T-helper 2 cell (primary cell): ENCODE measurements around the gene TADA2B.

Experiments
- DNase-seq, 5 experiments: peaks; one replicate each; pipeline versions ENCODE4 v3.0.0 to v3.0.0-alpha.2; 2012 to 2022

TADA2B gene

DNA sequence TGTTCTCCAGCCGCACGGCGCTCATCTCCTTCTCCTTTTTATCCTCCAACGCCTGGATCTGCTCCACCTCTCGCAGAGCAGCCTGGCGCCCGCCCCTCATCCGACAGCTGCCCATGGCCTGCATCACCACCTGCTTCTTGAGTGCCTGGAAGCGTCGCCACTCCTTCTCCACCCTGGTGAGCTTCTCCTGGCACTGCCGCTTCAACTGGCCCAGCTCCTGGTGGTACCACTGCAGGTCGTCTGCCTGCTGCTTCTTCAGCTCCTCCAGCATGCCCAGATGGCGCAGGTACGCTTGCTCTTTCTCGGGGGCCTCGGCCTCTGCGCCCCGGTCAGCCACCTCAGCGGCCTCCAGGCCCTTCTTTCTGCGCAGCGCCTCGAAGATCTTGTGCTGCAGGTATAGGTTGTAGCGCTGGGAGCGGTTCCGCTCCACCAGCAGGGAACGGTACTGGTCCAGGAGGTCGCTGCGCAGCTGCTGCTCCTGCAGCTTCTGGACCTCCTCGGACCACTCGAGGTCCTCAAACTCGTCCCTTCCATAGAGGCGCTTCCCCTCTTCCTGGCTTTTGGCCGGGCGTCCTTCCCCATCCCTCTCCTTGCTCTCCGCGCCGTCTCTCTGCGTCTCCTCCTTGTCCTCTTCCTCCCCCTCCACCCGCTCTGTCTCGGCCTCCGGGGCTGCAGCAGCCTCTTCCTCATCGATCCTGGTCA, 1.2 kb upstream of the TADA2B start:
- DNase-seq: no peak

GRCh38 chr4:7042503-7043283, 479 bp upstream of the TADA2B start:
- DNase-seq: peak; percentile 77 to 93 (median 88)

- no peak for DNase-seq
Measured at GRCh38 chr4:7044137-7044930, 1.2 kb downstream of the TADA2B start.

- no peak for DNase-seq
Measured at GRCh38 chr4:7045553-7045952, 2.4 kb downstream of the TADA2B start.

- no peak for DNase-seq
Measured at GRCh38 chr4:7045961-7046921, 3.1 kb downstream of the TADA2B start.

DNA sequence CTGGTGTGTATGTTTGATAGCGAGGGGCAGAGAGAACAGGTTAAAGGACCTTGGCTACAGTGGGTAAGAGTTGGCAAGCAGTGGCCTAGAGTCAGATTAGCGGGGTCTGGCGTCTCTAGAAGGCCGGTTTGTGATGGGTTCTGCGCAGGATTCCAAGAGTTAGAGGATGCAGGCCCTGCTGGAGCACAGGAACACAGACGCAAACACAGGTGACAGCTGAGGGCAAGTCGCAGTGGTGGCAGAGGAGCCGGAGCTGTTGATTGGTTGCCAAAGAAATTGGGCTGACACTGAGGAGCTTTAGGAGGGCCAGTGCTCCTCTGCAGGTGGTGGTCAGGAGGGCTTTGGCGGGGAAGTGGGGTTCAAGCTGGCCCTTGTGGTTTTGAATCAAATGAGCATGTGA, 3.8 kb downstream of the TADA2B start:
- DNase-seq: no peak

DNA sequence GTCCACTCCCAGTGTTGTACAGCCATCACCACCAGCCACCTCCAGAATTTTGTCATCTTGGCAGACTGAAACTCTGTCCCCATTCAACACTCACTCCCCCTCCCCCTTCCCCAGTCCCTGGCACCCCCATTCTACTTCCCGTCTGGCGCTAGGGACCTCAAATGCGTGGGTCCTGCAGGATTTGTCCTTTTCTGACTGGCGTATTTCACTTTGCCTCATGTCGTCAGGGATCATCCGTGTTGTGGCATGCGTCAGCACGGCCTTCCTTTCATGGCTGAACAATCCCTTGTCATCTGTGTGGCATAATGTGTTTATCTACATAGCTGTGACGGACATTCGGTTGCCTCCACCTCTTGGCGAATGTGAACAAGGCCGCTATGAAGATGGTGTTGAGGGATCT, 5.5 kb downstream of the TADA2B start:
- no peak for DNase-seq

GRCh38 chr4:7049295-7049694, 6.1 kb downstream of the TADA2B start:
- no peak for DNase-seq

GRCh38 chr4:7049739-7050138, 6.6 kb downstream of the TADA2B start:
- DNase-seq: no peak

GRCh38 chr4:7050481-7051143, 7.4 kb downstream of the TADA2B start:
- DNase-seq: no peak

DNA sequence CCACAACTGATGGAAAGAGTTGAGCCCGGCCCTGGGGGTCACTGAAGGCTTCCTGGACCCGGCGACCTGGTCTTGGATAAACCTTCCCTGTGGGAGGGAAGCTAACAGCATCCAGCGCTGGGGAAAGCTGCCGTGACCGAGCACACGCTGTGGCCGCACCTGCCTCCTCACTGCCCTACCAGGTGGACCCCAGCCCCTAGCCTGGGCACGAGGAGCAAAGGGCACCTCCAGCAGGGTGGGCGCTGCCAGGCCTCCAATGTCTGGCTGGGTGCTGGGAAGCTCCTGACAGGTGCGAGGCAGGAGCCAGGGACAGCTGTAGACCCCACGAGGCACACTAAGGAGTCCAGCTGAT, 7.9 kb downstream of the TADA2B start:
- no peak for DNase-seq

DNA sequence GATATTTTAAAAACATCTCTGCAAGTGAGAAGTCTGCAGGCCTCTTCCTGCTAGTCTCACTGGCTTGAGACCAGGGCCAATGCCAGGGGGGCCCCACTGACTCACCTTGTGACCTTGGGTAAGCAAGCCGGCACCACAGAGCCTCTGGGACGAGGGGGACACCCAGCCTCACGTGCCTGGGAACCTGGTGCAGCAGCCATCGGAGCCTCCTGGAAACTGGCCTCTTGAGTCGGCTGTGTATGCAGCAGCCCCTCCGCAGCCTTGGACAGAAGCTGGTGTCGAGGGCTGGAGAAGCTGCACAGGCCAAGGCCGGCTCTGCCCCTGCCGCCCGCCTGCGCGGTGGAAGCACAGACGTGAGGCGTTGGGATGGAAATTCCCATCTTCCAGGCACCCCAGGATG, 8.7 kb downstream of the TADA2B start:
- DNase-seq: no peak

DNA sequence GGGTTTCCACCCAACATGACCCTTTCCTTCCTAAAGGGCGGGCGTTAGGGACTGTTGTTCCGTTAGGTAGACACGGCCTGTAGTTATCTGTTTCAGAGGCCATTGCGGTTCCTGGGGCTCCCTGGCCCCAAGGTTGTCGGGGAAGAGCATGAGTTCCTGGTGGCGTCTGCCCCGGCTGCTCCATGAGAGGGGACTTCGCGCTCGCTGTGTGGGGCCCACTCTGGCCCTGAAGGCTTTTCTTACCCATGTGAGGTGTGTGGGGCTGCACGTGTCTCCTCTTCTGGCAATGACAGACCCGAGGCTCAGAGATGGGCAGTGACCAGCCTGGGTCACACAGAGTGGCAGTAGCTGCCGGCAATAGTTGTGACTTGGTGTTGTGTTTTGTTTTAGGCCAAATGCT, 9.1 kb downstream of the TADA2B start:
- DNase-seq: no peak

DNA sequence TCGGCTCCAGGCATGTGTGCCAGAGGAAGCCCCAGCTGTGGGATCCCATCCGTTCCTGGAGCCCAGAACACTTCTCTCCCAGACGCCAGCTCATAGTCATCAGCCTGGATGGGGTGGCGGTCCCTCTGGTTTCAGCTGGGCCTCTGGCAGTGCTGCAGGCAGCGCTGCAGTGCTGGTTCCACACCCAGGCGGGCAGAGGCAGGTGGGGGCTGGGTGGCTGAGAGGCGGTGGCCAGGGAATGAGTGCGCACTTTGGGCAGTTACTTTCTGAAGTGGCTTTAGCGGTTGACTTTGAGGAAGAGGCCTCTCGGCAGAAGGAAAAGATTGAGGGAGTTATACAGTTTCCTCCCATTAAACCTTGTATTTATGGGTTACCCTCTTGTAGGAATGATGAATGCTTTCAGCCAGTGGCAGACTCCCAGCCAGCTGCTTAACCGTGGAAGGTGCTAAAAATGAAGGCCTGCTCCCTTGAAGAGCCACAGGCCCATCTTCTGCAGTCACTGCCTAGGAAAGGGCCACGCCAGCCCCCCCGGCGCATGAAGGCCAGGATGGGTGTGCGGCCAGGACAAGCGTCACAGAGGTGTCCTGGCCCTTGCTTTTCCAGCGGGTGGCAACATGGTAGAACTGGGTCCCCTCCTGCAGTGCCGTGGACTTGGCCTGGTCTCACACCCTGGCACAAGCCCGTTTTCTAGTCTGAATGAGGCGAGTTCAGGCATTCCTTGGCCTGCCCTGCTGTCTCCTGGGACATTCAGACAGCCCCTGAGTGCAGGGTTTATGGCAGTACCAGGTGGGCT, 9.9 kb downstream of the TADA2B start:
- DNase-seq: no peak

DNA sequence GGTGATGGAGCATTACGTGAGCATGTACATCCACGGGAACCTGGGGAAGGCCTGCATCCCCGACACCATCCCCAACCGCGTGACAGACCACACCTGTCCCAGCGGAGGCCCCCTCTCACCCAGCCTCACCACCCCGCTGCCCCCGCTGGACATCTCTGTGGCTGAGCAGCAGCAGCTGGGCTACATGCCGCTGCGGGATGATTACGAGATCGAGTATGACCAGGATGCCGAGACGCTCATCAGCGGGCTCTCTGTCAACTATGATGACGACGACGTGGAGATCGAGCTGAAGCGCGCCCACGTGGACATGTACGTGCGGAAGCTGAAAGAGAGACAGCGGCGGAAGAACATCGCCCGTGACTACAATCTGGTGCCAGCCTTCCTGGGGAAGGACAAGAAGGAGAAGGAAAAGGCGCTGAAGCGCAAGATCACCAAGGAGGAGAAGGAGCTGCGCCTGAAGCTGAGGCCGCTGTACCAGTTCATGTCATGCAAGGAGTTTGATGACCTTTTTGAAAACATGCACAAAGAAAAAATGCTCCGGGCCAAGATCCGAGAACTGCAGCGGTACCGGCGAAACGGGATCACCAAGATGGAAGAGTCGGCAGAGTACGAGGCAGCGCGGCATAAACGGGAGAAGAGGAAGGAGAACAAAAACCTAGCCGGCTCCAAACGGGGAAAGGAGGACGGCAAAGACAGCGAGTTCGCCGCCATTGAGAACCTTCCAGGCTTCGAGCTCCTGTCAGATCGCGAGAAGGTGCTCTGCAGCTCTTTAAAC, 11.1 kb downstream of the TADA2B start:
- no peak for DNase-seq

- no peak for DNase-seq
Measured at GRCh38 chr4:7055111-7055989, 12.2 kb downstream of the TADA2B start.

- no peak for DNase-seq
Measured at GRCh38 chr4:7055990-7056325, 12.8 kb downstream of the TADA2B start.

DNA sequence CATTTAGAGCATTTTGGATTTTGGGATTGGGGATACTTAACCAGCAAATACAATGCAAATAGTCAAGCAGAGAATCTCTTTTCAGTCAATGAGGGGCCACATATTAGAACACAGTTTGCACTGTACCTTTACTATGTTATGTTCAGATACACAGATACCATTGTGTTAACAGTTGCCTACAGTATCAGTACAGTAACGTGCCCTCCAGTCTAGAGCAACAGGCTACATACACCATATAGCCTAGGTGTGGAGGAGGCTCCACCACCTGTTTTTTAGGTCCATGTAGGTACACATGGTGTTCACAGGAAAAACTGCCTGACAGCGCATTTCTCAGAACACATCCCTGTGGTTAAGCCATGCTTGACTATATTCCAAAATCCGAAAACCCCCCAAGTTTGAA, 15.6 kb downstream of the TADA2B start:
- no peak for DNase-seq

GRCh38 chr4:7059662-7060061, 16.5 kb downstream of the TADA2B start:
- DNase-seq: no peak
